Psoas muscle (tissue), 8 donors: Measurements from ENCODE around the gene IPO4. TPM values are rescaled to one million over a fixed set of nuclear protein-coding genes. Genes with fewer than 3 reads are reported as not detected.

Experiments
- ATAC-seq, 4 donors: fragments of 200-7000 bp; cut with Tn5 transposase; one replicate each; pipeline ENCODE4 v1.9.1; 2020; ENCODE audit warnings: moderate library complexity in 3 of 4, mild to moderate bottlenecking in 2 of 4
- DNase-seq, 2 donors: peaks; one replicate each; pipeline ENCODE4 v3.0.0-alpha.2; 2020
- H3K27ac ChIP-seq: fragments of 200-600 bp; one replicate; pipeline ENCODE4 v1.8.0; 2022
- H3K27me3 ChIP-seq, 3 donors: fragments of 200-600 bp in 1 of 3; one replicate each; pipeline versions ENCODE4 v1.6.1 to v1.8.0; 2013 to 2022; ENCODE audit warnings: low read length in 2 of 3, mild to moderate bottlenecking in 2 of 3, moderate library complexity in 1 of 3; ENCODE audit not compliant: insufficient read depth in 3 of 3
- H3K36me3 ChIP-seq, 2 donors: fragments of 200-600 bp in 1 of 2; one replicate each; pipeline versions ENCODE4 v1.6.1 to v1.8.0; 2013 to 2022; ENCODE audit warnings: low read depth in 1 of 2, mild to moderate bottlenecking in 1 of 2, moderate library complexity in 1 of 2; ENCODE audit not compliant: insufficient read depth in 1 of 2
- H3K4me1 ChIP-seq: fragments of 200-600 bp; one replicate; pipeline ENCODE4 v1.8.0; 2022
- H3K4me3 ChIP-seq: fragments of 200-600 bp; one replicate; pipeline ENCODE4 v1.8.0; 2022; ENCODE audit warnings: mild to moderate bottlenecking
- H3K9me3 ChIP-seq: fragments of 200-600 bp; one replicate; pipeline ENCODE4 v1.8.0; 2022
- CTCF ChIP-seq: fragments of 200-600 bp; IDR thresholded peaks from one replicate; pipeline ENCODE4 v1.8.0; 2022; ENCODE audit warnings: antibody characterized with exemption
- WGBS, 3 donors: extraction: QIAGEN DNeasy Blood & Tissue Kit; methylation state at CpG; one replicate each; pipeline versions ENCODE4 v1.1.6 to v1.1.7; 2013; 5-methylcytosine and 5-hydroxymethylcytosine counted together
- intact Hi-C, 2 donors: fragments of 100-400 bp; cut with DNase I; formaldehyde crosslinking; loops; one replicate each; pipeline versions ENCODE4 v1.11.0 to v1.14.2; 2022
- polyA plus RNA-seq, 3 donors: library from polyadenylated mRNA; stranded (reverse); fragments of 200-250 nt; gene quantifications; one replicate each; pipeline ENCODE4 v1.2.3, GENCODE V29; 2013
- total RNA-seq, 4 donors: library from RNA; stranded (reverse); fragmentation: NEBNext Ultra II Directional in 2 of 4; extraction: Animal tissue kit (Norgen Biotek cat#: 25700) in 2 of 4; gene quantifications; one replicate each; pipeline versions ENCODE4 v1.2.1 to v1.2.4, GENCODE V29; 2021 to 2023
- donor health status: healthy with polysubstance abuse.
- donor health status: DM: no; HTN: no; CAD: no; lungs with moderate emphysema.
- donor health status: Bipolar disorder and iron deficiency.
- donor health status: healthy.
- donor health status: DM: yes; HTN: yes; CAD: no.
- donor health status: DM: no; HTN: no; CAD: no.
- donor health status: DM: no; HTN: no; CAD: no.
- donor health status: DM: yes; HTN: yes; CAD: no.

Gene IPO4
- total and polyA plus RNA-seq, 7 donors = 28.8 to 99.7 (median 62.4) TPM

GRCh38 chr14:24133735-24134134 lies 54.9 kb downstream of the IPO4 start:
- no peak for ATAC-seq
- Histone ChIP-seq H3K4me1 (peaks cover 48% of the 10 kb centered on the region), H3K36me3 (peaks cover 0 to 17% of the 10 kb centered on the region in 2 donors), H3K9me3 (no peaks in the 10 kb centered on the region), H3K4me3 (no peak overlapping the region), H3K27me3 (no peaks in the 10 kb centered on the region), H3K27ac (peak overlapping the region; percentile 96)
- TF ChIP-seq CTCF = no peak
- WGBS, 3 donors = 88 to 92% (median 90%) methylated on average over 1 of the region's 1 CpG
- intact Hi-C loops = no loop called here
- DNase-seq = no peak

GRCh38 chr14:24132976-24133375 lies 55.6 kb downstream of the IPO4 start:
- peak overlapping the region; percentile 96 for H3K27ac ChIP-seq
- no peak for DNase-seq

GRCh38 chr14:24132061-24132685 lies 56.4 kb downstream of the IPO4 start:
- intact Hi-C loops = no loop called here
- peak overlapping the region; percentile 96 for H3K27ac ChIP-seq
- WGBS, 3 donors = 13 to 23% (median 18%) methylated on average over 16 to 24 of the region's 24 CpGs
- DNase-seq (peak in 1 of 2 donors; percentile 70), ATAC-seq (peak; percentile 10 to 35 (median 16))
- peak overlapping the region; percentile 68 for H3K4me3 ChIP-seq
- H3K36me3 ChIP-seq = peaks cover 0 to 1% of the 10 kb centered on the region in 2 donors
- H3K9me3 ChIP-seq = no peaks in the 10 kb centered on the region
- no peak for TF ChIP-seq CTCF
- H3K27me3 ChIP-seq = no peaks in the 10 kb centered on the region
- peaks cover 35% of the 10 kb centered on the region for H3K4me1 ChIP-seq

More at GRCh38 chr14:24132976-24133375, 55.6 kb downstream of the IPO4 start:
- 60 to 80% (median 62%) methylated on average over 2 of the region's 2 CpGs for WGBS, 3 donors
- H3K36me3 ChIP-seq = peaks cover 0 to 9% of the 10 kb centered on the region in 2 donors
- ATAC-seq = no peak
- intact Hi-C loops = no loop called here
- no peak for TF ChIP-seq CTCF
- no peaks in the 10 kb centered on the region for H3K9me3 ChIP-seq
- peaks cover 41% of the 10 kb centered on the region for H3K4me1 ChIP-seq
- H3K27me3 ChIP-seq = no peaks in the 10 kb centered on the region
- H3K4me3 ChIP-seq = peak overlapping the region; percentile 68

GRCh38 chr14:24131549-24131966 lies 57.1 kb downstream of the IPO4 start:
- Histone ChIP-seq H3K9me3 (no peaks in the 10 kb centered on the region), H3K27ac (peak overlapping the region; percentile 96), H3K27me3 (no peaks in the 10 kb centered on the region), H3K36me3 (no peaks in the 10 kb centered on the region), H3K4me1 (peaks cover 29% of the 10 kb centered on the region), H3K4me3 (peak overlapping the region; percentile 68)
- no peak for TF ChIP-seq CTCF
- DNase-seq (no peak), ATAC-seq (peak; percentile 18 to 70 (median 45))
- intact Hi-C loops = no loop called here
- WGBS, 3 donors = 14 to 38% (median 22%) methylated on average over 13 to 15 of the region's 15 CpGs
